ENCODE measurements around the gene MCF2L.

Gene MCF2L

GRCh38 chr13:113015826-113016525, 47.0 kb downstream of the MCF2L start:
- Histone ChIP-seq H3K9ac (ENCODE audit: low read length) (no peak overlapping the region), H3K4me3 (ENCODE audit: low read length) (no peak overlapping the region), H3K4me1 (ENCODE audit: control insufficient read depth, insufficient read depth, low read length) (no peaks in the 10 kb centered on the region), H3K36me3 (ENCODE audit: control insufficient read depth, insufficient read depth, low read length, severe bottlenecking) (no peaks in the 10 kb centered on the region), H3K27me3 (replicated peaks; ENCODE audit: control insufficient read depth, insufficient read depth, low read length) (peaks cover 31% of the 10 kb centered on the region), H3K9me3 (ENCODE audit: control insufficient read depth, low read length) (no peaks in the 10 kb centered on the region)
- no peak for DNase-seq (ENCODE audit: low read depth)

- H3K4me1 ChIP-seq (ENCODE audit: control insufficient read depth, insufficient read depth, low read length) = no peaks in the 10 kb centered on the region
Measured at GRCh38 chr13:113016526-113017295, 47.7 kb downstream of the MCF2L start.

GRCh38 chr13:113017506-113018215, 48.6 kb downstream of the MCF2L start:
- DNase-seq (ENCODE audit: low read depth) = no peak
- H3K9me3 ChIP-seq (ENCODE audit: control insufficient read depth, low read length) = no peaks in the 10 kb centered on the region
- H3K27me3 ChIP-seq (replicated peaks; ENCODE audit: control insufficient read depth, insufficient read depth, low read length) = peaks cover 45% of the 10 kb centered on the region
- no peak overlapping the region for H3K9ac ChIP-seq (ENCODE audit: low read length)
- H3K4me3 ChIP-seq (ENCODE audit: low read length) = no peak overlapping the region
- H3K4me1 ChIP-seq (ENCODE audit: control insufficient read depth, insufficient read depth, low read length) = no peaks in the 10 kb centered on the region
- H3K36me3 ChIP-seq (ENCODE audit: control insufficient read depth, insufficient read depth, low read length, severe bottlenecking) = no peaks in the 10 kb centered on the region

More at GRCh38 chr13:113016526-113017295, 47.7 kb downstream of the MCF2L start:
- no peak overlapping the region for H3K4me3 ChIP-seq (ENCODE audit: low read length)
- no peaks in the 10 kb centered on the region for H3K9me3 ChIP-seq (ENCODE audit: control insufficient read depth, low read length)
- H3K27me3 ChIP-seq (replicated peaks; ENCODE audit: control insufficient read depth, insufficient read depth, low read length) = peaks cover 38% of the 10 kb centered on the region
- H3K36me3 ChIP-seq (ENCODE audit: control insufficient read depth, insufficient read depth, low read length, severe bottlenecking) = no peaks in the 10 kb centered on the region
- H3K9ac ChIP-seq (ENCODE audit: low read length) = no peak overlapping the region
- DNase-seq (ENCODE audit: low read depth) = no peak

- H3K9ac ChIP-seq (ENCODE audit: low read length) = no peak overlapping the region
- no peaks in the 10 kb centered on the region for H3K9me3 ChIP-seq (ENCODE audit: control insufficient read depth, low read length)
- no peaks in the 10 kb centered on the region for H3K4me1 ChIP-seq (ENCODE audit: control insufficient read depth, insufficient read depth, low read length)
- no peaks in the 10 kb centered on the region for H3K36me3 ChIP-seq (ENCODE audit: control insufficient read depth, insufficient read depth, low read length, severe bottlenecking)
- DNase-seq (ENCODE audit: low read depth) = no peak
- peaks cover 56% of the 10 kb centered on the region for H3K27me3 ChIP-seq (replicated peaks; ENCODE audit: control insufficient read depth, insufficient read depth, low read length)
- no peak overlapping the region for H3K4me3 ChIP-seq (ENCODE audit: low read length)
Measured at GRCh38 chr13:113018676-113019465, 49.9 kb downstream of the MCF2L start.

GRCh38 chr13:113020323-113021080, 51.5 kb downstream of the MCF2L start:
- Histone ChIP-seq H3K4me3 (ENCODE audit: low read length) (no peak overlapping the region), H3K9ac (ENCODE audit: low read length) (no peak overlapping the region), H3K27me3 (replicated peaks; ENCODE audit: control insufficient read depth, insufficient read depth, low read length) (peaks cover 53% of the 10 kb centered on the region), H3K36me3 (ENCODE audit: control insufficient read depth, insufficient read depth, low read length, severe bottlenecking) (no peaks in the 10 kb centered on the region), H3K9me3 (ENCODE audit: control insufficient read depth, low read length) (no peaks in the 10 kb centered on the region), H3K4me1 (ENCODE audit: control insufficient read depth, insufficient read depth, low read length) (no peaks in the 10 kb centered on the region)
- no peak for DNase-seq (ENCODE audit: low read depth)

GRCh38 chr13:113021391-113021790, 52.4 kb downstream of the MCF2L start:
- H3K4me1 ChIP-seq (ENCODE audit: control insufficient read depth, insufficient read depth, low read length) = no peaks in the 10 kb centered on the region
- DNase-seq (ENCODE audit: low read depth) = no peak
- H3K36me3 ChIP-seq (ENCODE audit: control insufficient read depth, insufficient read depth, low read length, severe bottlenecking) = no peaks in the 10 kb centered on the region
- H3K4me3 ChIP-seq (ENCODE audit: low read length) = no peak overlapping the region
- peaks cover 55% of the 10 kb centered on the region for H3K27me3 ChIP-seq (replicated peaks; ENCODE audit: control insufficient read depth, insufficient read depth, low read length)
- no peaks in the 10 kb centered on the region for H3K9me3 ChIP-seq (ENCODE audit: control insufficient read depth, low read length)
- no peak overlapping the region for H3K9ac ChIP-seq (ENCODE audit: low read length)

GRCh38 chr13:113021811-113022210, 52.8 kb downstream of the MCF2L start:
- no peaks in the 10 kb centered on the region for H3K4me1 ChIP-seq (ENCODE audit: control insufficient read depth, insufficient read depth, low read length)
- no peak overlapping the region for H3K4me3 ChIP-seq (ENCODE audit: low read length)
- no peaks in the 10 kb centered on the region for H3K36me3 ChIP-seq (ENCODE audit: control insufficient read depth, insufficient read depth, low read length, severe bottlenecking)
- H3K9ac ChIP-seq (ENCODE audit: low read length) = no peak overlapping the region
- DNase-seq (ENCODE audit: low read depth) = no peak
- H3K27me3 ChIP-seq (replicated peaks; ENCODE audit: control insufficient read depth, insufficient read depth, low read length) = peaks cover 59% of the 10 kb centered on the region
- no peaks in the 10 kb centered on the region for H3K9me3 ChIP-seq (ENCODE audit: control insufficient read depth, low read length)

GRCh38 chr13:113022391-113022744, 53.4 kb downstream of the MCF2L start:
- no peaks in the 10 kb centered on the region for H3K9me3 ChIP-seq (ENCODE audit: control insufficient read depth, low read length)
- DNase-seq (ENCODE audit: low read depth) = no peak
- no peak overlapping the region for H3K9ac ChIP-seq (ENCODE audit: low read length)
- no peaks in the 10 kb centered on the region for H3K36me3 ChIP-seq (ENCODE audit: control insufficient read depth, insufficient read depth, low read length, severe bottlenecking)
- H3K27me3 ChIP-seq (replicated peaks; ENCODE audit: control insufficient read depth, insufficient read depth, low read length) = peaks cover 65% of the 10 kb centered on the region
- no peak overlapping the region for H3K4me3 ChIP-seq (ENCODE audit: low read length)
- H3K4me1 ChIP-seq (ENCODE audit: control insufficient read depth, insufficient read depth, low read length) = no peaks in the 10 kb centered on the region

- Histone ChIP-seq H3K36me3 (ENCODE audit: control insufficient read depth, insufficient read depth, low read length, severe bottlenecking) (no peaks in the 10 kb centered on the region), H3K9ac (ENCODE audit: low read length) (no peak overlapping the region), H3K27me3 (replicated peaks; ENCODE audit: control insufficient read depth, insufficient read depth, low read length) (peaks cover 67% of the 10 kb centered on the region), H3K4me1 (ENCODE audit: control insufficient read depth, insufficient read depth, low read length) (no peaks in the 10 kb centered on the region), H3K4me3 (ENCODE audit: low read length) (no peak overlapping the region), H3K9me3 (ENCODE audit: control insufficient read depth, low read length) (no peaks in the 10 kb centered on the region)
- no peak for DNase-seq (ENCODE audit: low read depth)
Measured at GRCh38 chr13:113022745-113023574, 53.9 kb downstream of the MCF2L start.

All from adipocyte (in vitro differentiated cells).